Testis (tissue), 2 donors: ENCODE results near the gene HACD1.

Experiments used
- CTCF ChIP-seq, 3 experiments: fragments of 450-650 bp in 2 of 3; fragments of 200-600 bp in 1 of 3; sonication (generic) in 1 of 3; IDR thresholded peaks; one replicate each; pipeline ENCODE4 v1.5.1; 2016 to 2019; ENCODE audit warnings: antibody characterized with exemption in 3 of 3, mild to moderate bottlenecking in 2 of 3, moderate library complexity in 1 of 3
- POLR2A ChIP-seq: fragments of 450-650 bp; IDR thresholded peaks from one replicate; pipeline ENCODE4 v1.6.1; 2017; ENCODE audit warnings: antibody characterized with exemption, mild to moderate bottlenecking, moderate library complexity

GRCh38 chr10:17649836-17650235 lies 32.7 kb upstream of the HACD1 start:
- TF ChIP-seq CTCF (IDR thresholded peaks at IDR 0.05) (no peak), POLR2A (no peak)
